Activated T-cell treated with anti-CD3 and anti-CD28 coated beads, Interleukin-2, amount 50 U/mL, for 72 hours (primary cell): Measurements from ENCODE around the gene FBXO44. TPM values are rescaled to one million over a fixed set of nuclear protein-coding genes. Genes with fewer than 3 reads are reported as not detected.

Experiments used
- ATAC-seq, 2 donors: fragments of 150-1000 bp; cut with Tn5 transposase; replicated peaks in 1 of 2; 2 replicates each; pipeline ENCODE4 v1.10.0; 2021; ENCODE audit warnings: moderate library complexity in 2 of 2, mild to moderate bottlenecking in 1 of 2
- DNase-seq, 2 donors: peaks; one replicate each; pipeline ENCODE4 v3.0.0; 2021 to 2022; ENCODE audit warnings: mixed read lengths in 1 of 2
- H3K27ac Mint-ChIP-seq: one replicate; pipeline ENCODE4 v1.8.0; 2022; ENCODE audit warnings: mild to moderate bottlenecking, moderate library complexity, mixed read lengths
- H3K27me3 Mint-ChIP-seq: one replicate; pipeline ENCODE4 v1.8.0; 2022; ENCODE audit warnings: low read depth, mixed read lengths
- H3K36me3 Mint-ChIP-seq, 2 donors: one replicate each; pipeline ENCODE4 v1.8.0; 2022; ENCODE audit warnings: mixed read lengths in 2 of 2, mild to moderate bottlenecking in 1 of 2; ENCODE audit not compliant: insufficient read depth in 2 of 2
- H3K4me1 Mint-ChIP-seq: one replicate; pipeline ENCODE4 v1.8.0; 2022; ENCODE audit warnings: low read depth, mixed read lengths
- H3K4me3 Mint-ChIP-seq, 2 donors: one replicate each; pipeline ENCODE4 v1.8.0; 2022; ENCODE audit warnings: mild to moderate bottlenecking in 2 of 2, mixed read lengths in 2 of 2, moderate library complexity in 2 of 2
- H3K9me3 Mint-ChIP-seq, 2 donors: one replicate each; pipeline ENCODE4 v1.8.0; 2022; ENCODE audit warnings: mixed read lengths in 2 of 2
- total RNA-seq, 2 donors: library from RNA; stranded (reverse); gene quantifications; one replicate each; pipeline ENCODE4 v1.2.3, GENCODE V29; 2022

Gene FBXO44
- total RNA-seq, 2 donors from 2014 or later, result 24.8 to 30.3 TPM

- Mint-ChIP-seq H3K27ac (no peak overlapping the region), H3K4me3 (no peak overlapping the region), H3K27me3 (peaks cover 7% of the 10 kb centered on the region), H3K36me3 (no peaks in the 10 kb centered on the region), H3K9me3 (no peaks in the 10 kb centered on the region), H3K4me1 (no peaks in the 10 kb centered on the region)
- no peak for DNase-seq
- ATAC-seq, result no peak
Measured at GRCh38 chr1:11704691-11705475, 50.2 kb downstream of the FBXO44 start.

GRCh38 chr1:11705596-11705995 lies 50.9 kb downstream of the FBXO44 start:
- H3K36me3 Mint-ChIP-seq, result no peaks in the 10 kb centered on the region
- H3K27me3 Mint-ChIP-seq, result peaks cover 7% of the 10 kb centered on the region
- DNase-seq (no peak), ATAC-seq (no peak)
- H3K9me3 Mint-ChIP-seq, result no peaks in the 10 kb centered on the region
- H3K27ac Mint-ChIP-seq, result no peak overlapping the region
- H3K4me1 Mint-ChIP-seq, result no peaks in the 10 kb centered on the region
- H3K4me3 Mint-ChIP-seq, result no peak overlapping the region

GRCh38 chr1:11706292-11706691 lies 51.6 kb downstream of the FBXO44 start:
- peaks cover 7% of the 10 kb centered on the region for H3K27me3 Mint-ChIP-seq
- H3K9me3 Mint-ChIP-seq, result no peaks in the 10 kb centered on the region
- ATAC-seq (no peak), DNase-seq (no peak)
- no peak overlapping the region for H3K4me3 Mint-ChIP-seq
- H3K36me3 Mint-ChIP-seq, result no peaks in the 10 kb centered on the region
- H3K27ac Mint-ChIP-seq, result no peak overlapping the region
- no peaks in the 10 kb centered on the region for H3K4me1 Mint-ChIP-seq

GRCh38 chr1:11707621-11708276 lies 53.1 kb downstream of the FBXO44 start:
- H3K27ac Mint-ChIP-seq, result no peak overlapping the region
- H3K36me3 Mint-ChIP-seq, result no peaks in the 10 kb centered on the region
- DNase-seq, result no peak
- no peak for ATAC-seq
- no peaks in the 10 kb centered on the region for H3K4me1 Mint-ChIP-seq
- H3K4me3 Mint-ChIP-seq, result no peak overlapping the region
- H3K27me3 Mint-ChIP-seq, result peaks cover 7% of the 10 kb centered on the region
- no peaks in the 10 kb centered on the region for H3K9me3 Mint-ChIP-seq

- Mint-ChIP-seq H3K27me3 (peaks cover 7% of the 10 kb centered on the region), H3K9me3 (no peaks in the 10 kb centered on the region), H3K36me3 (no peaks in the 10 kb centered on the region), H3K4me1 (no peaks in the 10 kb centered on the region), H3K4me3 (no peak overlapping the region), H3K27ac (no peak overlapping the region)
- no peak for DNase-seq
- no peak for ATAC-seq
Measured at GRCh38 chr1:11708554-11709350, 54.1 kb downstream of the FBXO44 start.

- H3K27ac Mint-ChIP-seq, result no peak overlapping the region
- H3K4me3 Mint-ChIP-seq, result no peak overlapping the region
- H3K36me3 Mint-ChIP-seq, result no peaks in the 10 kb centered on the region
- H3K27me3 Mint-ChIP-seq, result no peaks in the 10 kb centered on the region
- H3K4me1 Mint-ChIP-seq, result no peaks in the 10 kb centered on the region
- ATAC-seq, result no peak
- H3K9me3 Mint-ChIP-seq, result no peaks in the 10 kb centered on the region
- DNase-seq, result no peak
Measured at GRCh38 chr1:11711490-11711889, 56.8 kb downstream of the FBXO44 start.

- Mint-ChIP-seq H3K36me3 (no peaks in the 10 kb centered on the region), H3K27me3 (no peaks in the 10 kb centered on the region), H3K9me3 (no peaks in the 10 kb centered on the region), H3K4me1 (no peaks in the 10 kb centered on the region), H3K4me3 (no peak overlapping the region), H3K27ac (no peak overlapping the region)
- DNase-seq (no peak), ATAC-seq (no peak)
Measured at GRCh38 chr1:11712285-11712684, 57.6 kb downstream of the FBXO44 start.

Other genes with a start within 250 kb of the FBXO44 start
- gene DISP3, start 175.7 kb upstream of the FBXO44 start, total RNA-seq, result under 1 TPM; 0.42 to 0.46 TPM
- gene FBXO2, start 448 bp upstream of the FBXO44 start, total RNA-seq, result 1 to 10 TPM; 1.9 to 3.9 TPM
- 10 to 100 TPM; 10.9 to 11.3 TPM for gene FBXO6, start 9.3 kb downstream of the FBXO44 start, total RNA-seq
- 10 to 100 TPM; 76.5 to 78.7 TPM for gene MAD2L2, start 26.3 kb downstream of the FBXO44 start, total RNA-seq
- gene DRAXIN, start 36.8 kb downstream of the FBXO44 start, total RNA-seq, result under 1 TPM; 0.12 to 0.30 TPM
- 10 to 100 TPM; 12.6 to 13.4 TPM for gene AGTRAP, start 81.3 kb downstream of the FBXO44 start, total RNA-seq
- under 1 TPM in 1 of 2 donors, not detected in 1; 0.41 TPM for gene C1orf167, start 107.3 kb downstream of the FBXO44 start, total RNA-seq
- gene MTHFR, start 151.1 kb downstream of the FBXO44 start, total RNA-seq, result 10 to 100 TPM; 16.0 to 18.7 TPM
- gene CLCN6, start 151.3 kb downstream of the FBXO44 start, total RNA-seq, result 1 to 10 TPM; 8.2 to 9.3 TPM
- not detected for gene NPPA, start 192.9 kb downstream of the FBXO44 start, total RNA-seq
- not detected for gene NPPB, start 204.1 kb downstream of the FBXO44 start, total RNA-seq